ENCODE measurements around the gene RAB4B.
A peak's percentile ranks its signal among the peaks of the same experiment; 100 is the strongest.
"Not testable (repeated sequence)": the region's sequence is repeated elsewhere in the genome, so short reads cannot be mapped to it uniquely, and the experiment has no call there.

- TF ChIP-seq CTCF (IDR thresholded peaks at IDR 0.05): peak in 6 of 7 experiments; percentile 19 to 43 (median 28)
- TF ChIP-seq POLR2A (IDR thresholded peaks at IDR 0.05): not testable (repeated sequence)
Observed at GRCh38 chr19:40818480-40819399, 40.7 kb downstream of the RAB4B start.

All from body of pancreas (tissue), 4 donors.